SIG-M5 (cell line): ENCODE measurements around the gene ADGRB3.

Experiments used
- DNase-seq: peaks from one replicate; lab custom pipeline; 2025; lab: John Stamatoyannopoulos, UW

The ADGRB3 gene

DNA sequence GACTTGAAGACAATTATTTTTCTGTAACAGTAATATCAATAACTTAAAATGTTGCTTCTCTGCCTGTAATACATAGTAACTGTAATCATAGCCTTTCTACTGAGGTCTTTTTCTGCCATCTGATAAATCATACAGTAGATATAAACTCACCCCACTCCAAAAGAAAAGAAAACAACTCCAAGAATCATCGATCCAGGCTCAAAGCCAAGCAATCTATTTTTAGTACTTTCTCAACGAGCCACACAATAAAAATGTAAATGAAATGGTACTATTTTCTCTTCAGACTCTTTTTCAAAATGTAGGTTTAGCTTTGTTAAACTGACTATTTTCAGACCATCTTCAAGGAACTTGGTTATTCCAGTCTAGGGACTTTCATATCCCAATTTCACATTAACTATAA lies 493.3 kb downstream of the ADGRB3 start:
- no peak for DNase-seq

DNA sequence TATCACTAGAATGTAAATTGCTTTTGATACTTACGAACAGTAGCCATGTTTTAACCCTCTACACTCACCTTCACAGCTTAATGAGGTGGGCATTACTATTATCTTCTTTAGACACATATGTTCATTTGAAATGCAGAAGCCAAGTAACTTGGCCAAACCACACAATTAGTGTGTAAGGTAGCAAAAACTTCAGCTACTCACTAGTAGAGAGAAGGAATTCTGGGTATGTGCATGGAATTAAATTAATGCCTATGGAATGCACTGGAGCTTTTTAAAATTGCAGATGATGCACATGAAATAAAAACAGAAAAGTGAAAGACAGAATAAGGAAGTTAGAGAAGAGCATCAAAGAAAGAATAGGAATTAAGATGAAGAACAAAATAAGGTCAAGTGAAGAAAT lies 494.0 kb downstream of the ADGRB3 start:
- DNase-seq = no peak

DNA sequence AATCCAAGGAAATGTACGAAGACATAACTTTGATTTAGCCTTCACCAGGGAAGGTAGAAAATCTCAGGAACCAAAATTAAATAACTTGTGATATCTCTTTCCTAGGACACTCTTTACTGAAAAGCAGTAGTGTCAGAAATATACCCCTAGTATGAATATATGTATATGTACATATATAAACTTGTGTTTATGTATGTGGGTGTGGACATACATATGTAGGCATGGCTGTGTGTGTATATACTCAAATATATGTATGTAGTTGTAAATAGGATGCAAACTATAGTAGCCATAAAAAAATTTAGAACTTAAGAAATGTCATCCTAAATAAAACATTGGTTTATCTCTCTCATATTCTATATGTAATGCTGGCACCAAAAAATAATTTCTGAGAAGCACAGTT lies 500.8 kb downstream of the ADGRB3 start:
- DNase-seq = no peak

DNA sequence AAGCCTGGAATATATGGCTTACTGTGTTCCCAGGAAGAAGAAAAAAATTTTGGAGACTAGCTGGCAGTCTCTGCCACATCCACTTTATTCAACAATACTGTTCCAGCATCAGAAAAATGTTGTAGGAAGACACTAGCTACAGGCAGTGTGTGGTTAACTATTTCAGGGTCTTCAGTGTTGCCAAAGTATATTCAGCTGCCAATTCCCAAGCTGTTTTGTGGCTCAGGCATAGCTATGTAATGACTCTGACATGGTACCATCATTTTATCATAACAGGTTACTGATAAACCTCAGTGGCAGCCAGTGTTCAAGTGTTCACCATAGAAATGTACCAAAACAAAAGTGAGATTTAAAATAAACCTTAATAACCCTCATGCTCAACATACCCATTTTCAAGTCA lies 503.1 kb downstream of the ADGRB3 start:
- DNase-seq = no peak

DNA sequence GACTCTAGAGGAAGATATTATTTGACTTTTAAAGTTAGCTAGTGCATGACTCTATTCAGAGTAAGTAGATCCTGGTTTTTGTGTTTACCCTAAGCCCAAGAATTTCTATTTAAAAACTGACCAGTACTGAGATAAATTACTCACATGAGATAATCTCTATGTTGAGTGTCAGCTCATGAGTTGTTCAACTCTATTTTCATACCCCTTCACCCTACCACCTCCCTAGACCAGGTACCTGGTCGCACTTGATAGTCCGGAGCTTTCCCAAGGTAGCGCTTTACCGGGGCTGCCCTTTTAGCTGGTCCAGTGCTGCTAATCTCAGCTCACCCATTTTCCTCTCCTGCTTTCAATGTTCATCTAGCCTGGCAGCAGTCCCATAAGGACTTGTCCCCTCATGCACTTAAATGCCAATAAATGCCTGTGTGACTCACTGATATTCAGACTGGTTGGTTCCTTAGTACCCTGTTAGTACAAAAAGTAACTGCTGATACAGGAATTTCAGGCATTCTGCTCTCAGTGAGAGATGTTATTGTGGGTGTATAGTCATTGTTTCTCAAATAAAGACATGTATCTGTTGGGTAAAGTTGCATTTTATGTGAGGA lies 503.9 kb downstream of the ADGRB3 start:
- no peak for DNase-seq

DNA sequence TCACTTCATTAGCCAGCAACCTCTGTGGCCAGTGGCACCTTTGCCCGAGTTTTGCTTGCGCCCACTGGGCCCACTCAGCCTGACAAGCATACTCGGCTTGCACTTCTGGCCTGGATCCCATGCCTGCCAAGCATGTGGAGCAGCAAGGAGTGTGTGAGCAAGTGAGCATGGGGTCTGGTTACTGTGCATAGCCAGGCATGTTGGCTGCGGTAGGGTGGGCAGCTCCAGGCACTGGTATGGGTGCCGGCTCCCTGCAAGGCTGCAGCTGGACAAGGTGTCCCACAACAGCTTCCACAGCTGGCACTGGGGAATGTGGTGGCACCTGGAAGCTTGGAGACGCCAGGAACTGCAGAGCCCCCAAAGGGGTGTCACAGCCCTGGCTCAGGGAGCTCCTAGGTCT lies 510.0 kb downstream of the ADGRB3 start:
- no peak for DNase-seq

DNA sequence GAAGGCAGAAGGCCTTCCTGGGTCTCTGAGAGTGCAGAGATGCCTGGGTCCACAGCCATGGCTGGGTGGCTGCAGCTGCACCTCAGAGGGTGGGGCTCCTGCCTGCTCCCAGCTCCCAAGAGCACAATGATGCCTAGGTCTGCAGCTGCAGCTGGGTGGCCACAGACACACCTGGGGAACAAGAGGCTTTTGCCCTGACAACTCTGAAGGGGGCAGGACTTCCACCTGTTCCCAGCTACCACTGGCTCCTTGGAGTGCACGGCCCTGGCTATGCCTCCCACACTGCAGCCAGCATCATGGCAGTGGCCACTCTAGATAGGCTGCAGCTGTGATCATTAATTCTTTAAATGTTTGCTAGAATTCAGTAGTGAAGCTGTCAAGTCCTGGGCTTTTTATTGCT lies 511.3 kb downstream of the ADGRB3 start:
- DNase-seq = no peak

DNA sequence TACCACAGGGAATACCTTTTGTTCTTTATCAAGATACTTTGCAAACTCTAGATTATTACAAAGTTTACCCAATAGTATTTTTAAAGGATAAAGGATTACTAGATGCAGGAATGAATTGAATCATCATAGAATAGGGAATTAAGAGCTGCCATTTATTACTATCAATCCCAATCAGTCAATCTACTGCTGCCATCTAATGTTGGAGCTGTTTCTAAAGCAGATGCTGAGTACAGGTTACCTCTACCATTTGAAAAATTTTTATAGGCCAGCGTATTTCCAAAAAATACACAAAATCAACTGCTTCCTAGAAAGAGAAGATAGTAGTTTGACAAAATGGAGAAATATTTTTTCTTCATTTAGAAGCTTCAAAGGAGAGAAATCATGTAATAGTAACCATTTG lies 520.4 kb downstream of the ADGRB3 start:
- DNase-seq = no peak

DNA sequence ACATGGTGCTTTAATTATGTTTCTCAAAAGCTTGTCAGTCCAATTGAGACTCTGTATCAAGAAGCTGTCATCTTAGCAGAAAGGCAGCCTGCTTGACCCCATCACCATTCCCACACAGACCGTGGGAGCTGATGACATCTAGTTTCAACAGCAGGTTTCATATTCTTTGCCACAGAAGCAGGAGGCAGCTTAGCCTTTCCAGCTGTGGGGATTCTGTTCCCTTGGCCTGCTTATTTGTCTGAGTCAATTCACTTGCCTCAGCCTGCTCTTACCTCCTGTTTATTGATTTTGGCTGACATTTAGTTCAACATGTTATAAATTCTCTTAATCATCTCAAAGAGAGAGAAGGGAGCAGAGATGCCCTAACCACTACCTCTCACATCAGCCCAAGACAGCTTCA lies 527.7 kb downstream of the ADGRB3 start:
- DNase-seq = no peak

DNA sequence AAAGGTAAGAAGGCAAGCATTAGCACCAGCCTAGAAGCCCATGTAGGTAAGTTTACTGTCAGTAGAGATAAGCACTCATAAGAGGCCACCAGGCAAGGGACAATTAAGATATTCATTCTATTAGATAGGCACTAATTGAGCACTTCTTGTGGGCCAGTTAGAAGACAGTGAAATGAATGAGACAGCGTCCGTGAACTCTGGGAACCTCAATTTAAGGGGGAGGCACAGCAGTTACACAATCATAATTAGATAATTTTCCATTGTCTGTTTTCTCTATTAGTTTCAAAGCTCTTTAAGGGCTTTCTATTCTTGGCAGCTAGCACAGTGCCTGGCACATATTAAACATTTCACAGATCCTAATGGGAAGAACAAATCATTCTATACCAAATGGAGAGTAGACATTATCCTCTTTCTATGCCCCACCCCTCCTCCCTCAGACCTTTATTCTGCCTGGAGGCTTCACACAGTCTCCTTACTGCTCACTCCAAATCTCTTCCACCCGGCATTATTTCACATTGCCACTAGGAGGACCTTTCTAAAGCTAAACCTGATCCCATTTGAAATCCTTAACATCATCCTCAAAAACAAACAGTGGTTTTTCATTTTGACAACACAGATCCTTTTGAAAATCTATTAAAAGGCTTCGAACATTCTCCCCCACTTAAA lies 529.6 kb downstream of the ADGRB3 start:
- DNase-seq = no peak

DNA sequence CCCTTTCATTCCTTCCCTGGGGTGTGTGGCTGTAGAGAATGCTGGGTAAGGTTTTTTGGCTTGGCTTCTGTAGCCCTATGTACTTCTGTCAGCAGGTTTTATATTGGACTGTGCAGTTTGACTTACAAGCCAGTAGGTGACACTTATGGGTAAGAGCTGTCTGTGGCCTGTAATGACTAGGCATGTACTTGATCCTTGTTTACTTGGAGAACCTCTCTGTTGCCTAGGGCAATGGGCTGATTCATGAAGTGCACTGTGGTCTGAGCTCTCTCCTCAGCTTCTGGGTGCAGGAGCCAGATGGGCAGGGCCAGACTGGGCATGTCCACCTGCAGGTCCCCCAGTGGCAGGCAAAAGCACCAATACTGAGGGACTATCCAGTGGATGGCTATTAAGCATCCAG lies 544.6 kb downstream of the ADGRB3 start:
- DNase-seq = no peak

DNA sequence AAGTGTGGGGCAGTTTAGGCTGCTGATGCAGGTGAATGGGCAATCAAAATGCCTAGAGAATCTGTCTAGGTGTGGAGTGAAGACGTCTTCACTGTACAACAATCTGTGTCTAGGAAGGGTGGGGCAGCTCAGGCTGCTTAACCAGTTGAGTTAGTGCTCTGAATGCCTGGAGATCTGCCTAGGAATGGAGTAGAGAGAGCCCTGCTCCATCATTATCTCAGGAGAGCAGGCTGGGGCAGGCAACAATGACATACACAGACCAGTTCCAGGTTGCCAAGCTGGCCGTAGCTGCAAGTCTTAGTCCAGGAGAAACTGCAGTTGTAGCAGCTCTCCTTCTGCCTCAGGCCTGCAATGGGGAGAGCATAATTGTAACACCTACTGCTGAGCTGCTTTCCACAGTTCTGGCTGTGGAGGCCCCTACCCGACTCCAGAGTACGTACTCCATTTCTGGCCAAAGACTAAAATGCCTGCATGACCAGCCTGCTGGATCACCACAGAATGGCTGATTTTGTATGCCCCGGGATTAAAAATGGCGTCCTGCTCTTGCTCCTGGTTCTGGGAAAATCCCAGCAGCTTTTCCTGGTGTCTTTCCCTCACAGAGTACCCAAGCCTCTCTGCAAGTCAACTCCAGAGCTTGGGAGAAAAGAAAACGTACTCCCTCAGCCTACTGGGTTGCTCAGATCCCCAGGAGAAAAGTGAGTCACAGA lies 545.4 kb downstream of the ADGRB3 start:
- DNase-seq = no peak

DNA sequence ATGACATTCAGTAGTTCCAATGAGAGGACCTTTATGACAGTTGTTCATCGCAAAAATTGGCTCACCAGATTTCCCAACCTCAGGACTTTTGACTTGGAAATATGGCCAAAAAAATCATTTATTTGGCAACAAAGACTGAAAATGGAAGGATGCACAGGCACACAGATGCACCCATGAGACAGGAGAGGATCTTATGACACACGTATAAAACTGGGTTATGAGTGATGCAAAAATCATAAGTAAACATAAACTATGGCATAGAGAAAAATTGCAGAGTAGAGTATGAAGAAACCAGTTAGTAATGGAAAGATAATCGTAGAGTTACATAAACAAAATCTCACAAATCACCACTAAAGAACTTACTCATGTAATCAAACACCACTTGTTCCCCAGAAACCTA lies 546.9 kb downstream of the ADGRB3 start:
- no peak for DNase-seq

DNA sequence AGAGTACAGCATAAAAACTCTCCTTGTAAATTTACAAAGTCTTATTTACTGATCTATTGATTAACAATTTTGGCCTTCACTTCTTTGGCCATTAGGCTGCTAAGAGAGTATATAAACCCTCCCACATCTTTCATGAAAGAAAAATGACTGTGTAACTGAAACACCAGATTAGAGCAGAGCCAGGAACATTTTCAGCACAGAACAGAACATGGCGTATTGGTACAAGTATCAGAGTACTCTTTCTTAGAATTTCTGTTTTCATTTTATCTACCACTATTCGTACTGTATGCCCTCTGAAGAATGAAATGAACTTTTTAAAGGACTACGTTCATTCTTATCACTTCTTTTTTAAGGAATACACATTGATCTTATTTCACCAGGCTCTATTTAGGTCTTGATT lies 550.2 kb downstream of the ADGRB3 start:
- no peak for DNase-seq

DNA sequence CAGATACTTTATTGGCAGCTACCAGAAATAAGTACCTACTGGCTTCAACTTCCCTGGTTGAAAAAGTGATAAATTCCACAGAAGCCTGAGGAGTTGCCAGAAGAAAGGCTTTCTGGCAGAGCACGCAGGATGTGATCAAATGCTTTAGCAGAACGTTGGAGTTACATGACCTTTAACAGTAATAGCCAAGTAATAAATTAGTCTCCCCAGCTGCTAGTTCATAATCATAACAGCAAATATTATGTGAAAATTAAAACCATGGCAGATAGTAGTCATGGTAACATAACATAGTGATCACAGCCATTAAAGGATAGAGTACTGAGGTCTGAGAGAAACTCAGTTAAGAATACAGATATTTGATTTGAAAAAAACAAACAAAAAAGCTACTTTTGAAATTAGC lies 567.7 kb downstream of the ADGRB3 start:
- DNase-seq = no peak

DNA sequence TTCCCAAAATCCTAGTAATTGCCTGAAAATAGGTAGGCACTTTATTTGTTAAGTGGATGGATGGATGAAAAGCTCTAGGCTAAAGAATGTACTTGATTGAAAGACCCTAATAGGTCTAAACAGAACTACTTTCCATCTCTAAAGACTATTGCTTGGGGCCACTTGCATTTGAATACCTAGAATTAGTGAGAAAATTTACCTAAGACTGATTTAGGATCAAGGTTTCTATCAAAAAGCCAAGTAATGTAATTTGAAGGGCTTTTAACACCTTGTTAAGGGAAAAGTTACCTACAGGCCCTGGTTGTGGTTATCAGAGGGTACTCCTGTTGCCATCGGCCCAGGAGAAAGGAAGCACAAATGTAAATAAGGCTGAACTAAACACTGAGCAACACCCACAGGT lies 581.0 kb downstream of the ADGRB3 start:
- DNase-seq = no peak

DNA sequence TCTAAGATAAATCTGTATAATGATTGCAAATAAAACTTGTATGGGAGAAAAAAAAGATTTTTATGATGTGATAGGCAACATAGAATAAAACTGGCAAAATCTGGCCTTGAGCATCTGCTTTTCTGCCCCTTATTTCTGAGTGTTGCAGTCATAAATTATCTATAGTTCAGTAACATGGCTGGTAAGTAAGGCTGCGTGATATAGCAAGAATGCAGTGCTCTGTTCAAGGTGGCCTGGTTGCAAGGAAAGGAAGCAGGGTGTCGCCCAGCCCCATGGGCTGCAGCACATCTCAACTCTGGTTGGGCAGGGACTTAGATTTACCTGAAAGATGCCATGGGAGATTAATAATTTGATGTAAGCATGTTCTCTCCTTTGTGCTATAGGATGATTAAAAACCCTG lies 582.3 kb downstream of the ADGRB3 start:
- no peak for DNase-seq

DNA sequence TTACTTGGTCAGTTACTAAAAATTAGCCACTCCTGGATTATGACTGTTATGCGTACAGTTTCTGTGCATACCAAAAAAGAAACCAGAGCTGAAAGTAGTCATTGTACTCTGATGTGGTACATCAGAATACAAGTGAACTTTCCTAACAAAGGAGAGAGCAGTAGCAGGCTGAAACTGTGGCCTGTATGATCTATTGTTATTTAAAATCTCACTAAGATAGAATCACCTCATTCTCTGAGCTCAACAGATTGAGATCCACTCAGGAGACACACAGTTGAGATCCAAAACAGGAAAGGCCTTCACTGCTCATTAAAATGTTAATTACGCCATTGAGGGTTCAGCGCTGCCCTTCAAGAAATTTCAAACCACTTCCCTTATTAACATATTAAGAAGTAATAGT lies 585.3 kb downstream of the ADGRB3 start:
- DNase-seq = no peak

DNA sequence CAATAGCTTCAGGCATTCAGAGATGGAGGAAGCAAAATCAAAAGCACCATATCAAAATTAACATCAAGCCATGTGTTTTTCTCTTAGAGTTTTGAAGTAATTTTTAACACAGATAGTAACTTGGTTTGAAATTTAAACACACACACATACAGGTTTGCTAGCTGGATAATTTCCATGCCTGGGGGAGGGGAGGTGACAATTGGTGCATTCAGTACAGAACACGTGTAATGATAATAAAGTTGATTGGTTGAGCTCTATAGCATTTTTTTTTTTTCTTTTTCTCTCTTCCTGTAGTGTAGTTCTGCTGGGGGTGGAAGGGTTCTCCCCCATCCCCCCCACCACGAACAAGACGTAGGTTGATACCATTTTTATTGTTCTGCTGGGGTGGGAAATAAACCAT lies 596.9 kb downstream of the ADGRB3 start:
- no peak for DNase-seq

DNA sequence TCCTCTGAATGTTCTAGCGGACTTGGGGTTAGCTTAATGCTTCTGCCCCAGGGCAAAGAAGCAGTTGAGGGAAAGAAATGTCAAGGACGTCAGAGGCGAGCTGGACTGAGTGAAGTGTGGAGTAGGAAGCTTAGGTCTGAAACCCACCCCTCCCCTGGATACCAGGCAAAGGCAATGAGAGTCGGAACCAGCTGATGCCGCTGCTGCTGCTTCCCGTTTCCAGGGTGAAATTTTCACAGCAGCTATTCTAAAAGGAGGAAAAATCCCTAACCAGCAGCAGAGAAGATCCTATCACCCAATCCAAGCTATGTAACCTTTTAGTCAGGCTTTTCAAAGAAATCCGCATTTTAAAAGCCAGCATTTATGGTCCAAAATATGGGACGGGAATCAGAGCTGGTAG lies 597.4 kb downstream of the ADGRB3 start:
- DNase-seq = no peak

DNA sequence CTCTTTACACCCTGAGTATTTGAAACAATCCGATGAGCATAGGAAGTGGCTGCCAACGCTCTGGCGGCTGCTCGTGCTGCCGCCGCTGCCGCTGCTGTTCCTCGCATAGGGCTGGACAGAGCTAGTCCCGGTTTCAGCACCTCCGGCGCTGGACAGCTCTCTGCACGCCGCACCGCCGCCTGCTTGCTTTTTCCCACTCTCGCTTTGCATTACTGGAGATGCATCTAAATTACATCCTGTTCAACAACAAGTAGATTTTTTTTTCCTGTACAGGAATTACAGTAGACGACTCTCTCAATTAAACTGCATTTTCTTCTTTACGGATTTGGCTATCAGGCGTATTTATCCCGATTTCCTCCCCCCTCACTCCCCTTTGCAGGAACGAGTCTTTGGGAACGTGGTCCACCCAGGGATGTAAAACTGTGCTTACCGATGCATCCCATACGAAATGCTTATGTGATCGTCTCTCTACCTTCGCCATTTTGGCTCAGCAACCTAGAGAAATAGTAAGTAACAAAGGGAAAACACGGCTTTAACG lies 597.9 kb downstream of the ADGRB3 start:
- DNase-seq = no peak

DNA sequence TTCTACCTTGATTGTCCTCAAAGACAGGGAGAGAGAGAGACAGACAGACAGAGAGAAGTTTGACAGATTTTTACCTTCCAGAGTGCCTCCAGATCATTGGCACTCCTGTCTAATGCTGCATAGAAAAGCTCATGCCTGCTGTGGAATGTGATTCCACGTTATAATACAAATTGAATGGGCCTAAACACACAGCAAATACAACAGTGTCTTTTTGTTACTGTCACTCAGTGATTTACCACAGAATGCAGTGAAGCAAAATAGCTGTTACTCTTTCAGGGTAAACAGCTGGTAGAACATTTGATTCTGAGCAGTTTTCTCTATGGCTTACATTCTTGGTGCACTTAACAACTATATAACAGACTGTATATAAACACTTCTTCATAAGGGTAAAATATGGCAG lies 603.0 kb downstream of the ADGRB3 start:
- no peak for DNase-seq

DNA sequence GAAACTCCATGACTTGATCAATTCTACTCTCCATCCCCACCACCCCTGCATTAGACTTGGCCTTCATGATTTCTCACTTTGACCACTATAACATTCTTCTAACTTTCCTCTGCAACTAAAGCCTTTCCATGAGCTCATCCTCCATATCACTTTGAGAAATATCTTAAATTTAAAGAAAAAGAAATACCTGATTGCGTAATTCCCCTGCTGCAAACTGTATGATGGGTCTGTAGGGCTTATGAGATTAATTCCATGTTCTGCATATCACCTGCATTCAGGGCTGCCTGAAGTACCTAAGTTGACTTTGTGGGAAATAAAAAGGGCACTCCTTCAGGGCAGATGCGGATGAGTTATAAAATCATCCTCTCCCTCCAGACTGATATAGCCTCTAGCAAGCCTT lies 611.9 kb downstream of the ADGRB3 start:
- DNase-seq = no peak
